ENCODE results near the gene PTGER3. TPM values are rescaled to one million over a fixed set of nuclear protein-coding genes. Genes with fewer than 3 reads are reported as not detected.
"Not testable (repeated sequence)": the region's sequence is repeated elsewhere in the genome, so short reads cannot be mapped to it uniquely, and the experiment has no call there.

PTGER3 gene
- total and polyA plus RNA-seq, 2 donors (not counting 1 experiment from before 2014, with no cell fraction given) = 0.89 to 1.5 TPM

- Histone ChIP-seq H3K36me3 (ENCODE audit: control insufficient read depth, insufficient read depth, low read length) (no peaks in the 10 kb centered on the region), H3K27ac (ENCODE audit: insufficient read depth, low read length) (no peak overlapping the region), H3K4me1 (ENCODE audit: control insufficient read depth, extremely low read depth, insufficient read depth, low read length) (no peaks in the 10 kb centered on the region), H2AFZ (ENCODE audit: low read length) (no peak overlapping the region), H3K4me2 (ENCODE audit: extremely low read depth, insufficient read depth, low read length) (no peak overlapping the region), H3K4me3 (replicated peaks in 1 of 4; ENCODE audit: control extremely low read depth in 1 of 4, insufficient read depth in 1 of 4, low read depth in 3 of 4, low read length in 4 of 4) (no peak overlapping the region), H4K20me1 (ENCODE audit: control insufficient read depth, extremely low read depth, insufficient read depth, low read length) (no peaks in the 10 kb centered on the region), H3K9me3 (ENCODE audit: control insufficient read depth, insufficient read depth, low read depth, low read length) (no peaks in the 10 kb centered on the region), H3K79me2 (ENCODE audit: control insufficient read depth, insufficient read depth, low read length) (no peaks in the 10 kb centered on the region), H3K9ac (ENCODE audit: insufficient read depth, low read length) (no peak overlapping the region), H3K27me3 (ENCODE audit: control insufficient read depth, insufficient read depth, low read length) (no peaks in the 10 kb centered on the region)
- no peak for TF ChIP-seq EZH2 (IDR thresholded peaks at IDR 0.05; ENCODE audit: low read length, missing control alignments)
- TF ChIP-seq, protein P1, sequence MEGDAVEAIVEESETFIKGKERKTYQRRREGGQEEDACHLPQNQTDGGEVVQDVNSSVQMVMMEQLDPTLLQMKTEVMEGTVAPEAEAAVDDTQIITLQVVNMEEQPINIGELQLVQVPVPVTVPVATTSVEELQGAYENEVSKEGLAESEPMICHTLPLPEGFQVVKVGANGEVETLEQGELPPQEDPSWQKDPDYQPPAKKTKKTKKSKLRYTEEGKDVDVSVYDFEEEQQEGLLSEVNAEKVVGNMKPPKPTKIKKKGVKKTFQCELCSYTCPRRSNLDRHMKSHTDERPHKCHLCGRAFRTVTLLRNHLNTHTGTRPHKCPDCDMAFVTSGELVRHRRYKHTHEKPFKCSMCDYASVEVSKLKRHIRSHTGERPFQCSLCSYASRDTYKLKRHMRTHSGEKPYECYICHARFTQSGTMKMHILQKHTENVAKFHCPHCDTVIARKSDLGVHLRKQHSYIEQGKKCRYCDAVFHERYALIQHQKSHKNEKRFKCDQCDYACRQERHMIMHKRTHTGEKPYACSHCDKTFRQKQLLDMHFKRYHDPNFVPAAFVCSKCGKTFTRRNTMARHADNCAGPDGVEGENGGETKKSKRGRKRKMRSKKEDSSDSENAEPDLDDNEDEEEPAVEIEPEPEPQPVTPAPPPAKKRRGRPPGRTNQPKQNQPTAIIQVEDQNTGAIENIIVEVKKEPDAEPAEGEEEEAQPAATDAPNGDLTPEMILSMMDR (conservative IDR thresholded peaks at IDR 0.05 in 1 of 2, IDR thresholded peaks at IDR 0.05 in 1 of 2; ENCODE audit: low read depth in 1 of 2, low read length in 2 of 2) = no peak
- no peak for DNase-seq (ENCODE audit: low read depth in 2 of 2)
Measured at GRCh38 chr1:70945676-70946075, 101.9 kb downstream of the PTGER3 start.

- no peaks in the 10 kb centered on the region for H3K79me2 ChIP-seq (ENCODE audit: control insufficient read depth, insufficient read depth, low read length)
- H3K27me3 ChIP-seq (ENCODE audit: control insufficient read depth, insufficient read depth, low read length) = no peaks in the 10 kb centered on the region
- no peaks in the 10 kb centered on the region for H3K36me3 ChIP-seq (ENCODE audit: control insufficient read depth, insufficient read depth, low read length)
- no peak for DNase-seq (ENCODE audit: low read depth in 2 of 2)
- H3K9me3 ChIP-seq (ENCODE audit: control insufficient read depth, insufficient read depth, low read depth, low read length) = no peaks in the 10 kb centered on the region
- TF ChIP-seq EZH2 (IDR thresholded peaks at IDR 0.05; ENCODE audit: low read length, missing control alignments) = no peak
- TF ChIP-seq, protein P1 (conservative IDR thresholded peaks at IDR 0.05 in 1 of 2, IDR thresholded peaks at IDR 0.05 in 1 of 2; ENCODE audit: low read depth in 1 of 2, low read length in 2 of 2) = no peak
- no peaks in the 10 kb centered on the region for H3K4me1 ChIP-seq (ENCODE audit: control insufficient read depth, extremely low read depth, insufficient read depth, low read length)
- no peak overlapping the region for H3K27ac ChIP-seq (ENCODE audit: insufficient read depth, low read length)
- no peaks in the 10 kb centered on the region for H4K20me1 ChIP-seq (ENCODE audit: control insufficient read depth, extremely low read depth, insufficient read depth, low read length)
- no peak overlapping the region for H2AFZ ChIP-seq (ENCODE audit: low read length)
- H3K4me3 ChIP-seq (replicated peaks in 1 of 4; ENCODE audit: control extremely low read depth in 1 of 4, insufficient read depth in 1 of 4, low read depth in 3 of 4, low read length in 4 of 4) = no peak overlapping the region
- H3K9ac ChIP-seq (ENCODE audit: insufficient read depth, low read length) = no peak overlapping the region
- H3K4me2 ChIP-seq (ENCODE audit: extremely low read depth, insufficient read depth, low read length) = no peak overlapping the region
Measured at GRCh38 chr1:70945251-70945650, 102.4 kb downstream of the PTGER3 start.

GRCh38 chr1:70941563-70941962, 106.1 kb downstream of the PTGER3 start:
- Histone ChIP-seq H3K9me3 (ENCODE audit: control insufficient read depth, insufficient read depth, low read depth, low read length) (no peaks in the 10 kb centered on the region), H4K20me1 (ENCODE audit: control insufficient read depth, extremely low read depth, insufficient read depth, low read length) (no peaks in the 10 kb centered on the region), H3K79me2 (ENCODE audit: control insufficient read depth, insufficient read depth, low read length) (no peaks in the 10 kb centered on the region), H3K36me3 (ENCODE audit: control insufficient read depth, insufficient read depth, low read length) (no peaks in the 10 kb centered on the region), H2AFZ (ENCODE audit: low read length) (no peak overlapping the region), H3K4me2 (ENCODE audit: extremely low read depth, insufficient read depth, low read length) (no peak overlapping the region), H3K27ac (ENCODE audit: insufficient read depth, low read length) (no peak overlapping the region), H3K27me3 (ENCODE audit: control insufficient read depth, insufficient read depth, low read length) (no peaks in the 10 kb centered on the region), H3K4me3 (replicated peaks in 1 of 4; ENCODE audit: control extremely low read depth in 1 of 4, insufficient read depth in 1 of 4, low read depth in 3 of 4, low read length in 4 of 4) (no peak overlapping the region), H3K9ac (ENCODE audit: insufficient read depth, low read length) (no peak overlapping the region), H3K4me1 (ENCODE audit: control insufficient read depth, extremely low read depth, insufficient read depth, low read length) (no peaks in the 10 kb centered on the region)
- DNase-seq (ENCODE audit: low read depth in 2 of 2) = no peak
- TF ChIP-seq, protein P1 (conservative IDR thresholded peaks at IDR 0.05 in 1 of 2, IDR thresholded peaks at IDR 0.05 in 1 of 2; ENCODE audit: low read depth in 1 of 2, low read length in 2 of 2) = no peak
- TF ChIP-seq EZH2 (IDR thresholded peaks at IDR 0.05; ENCODE audit: low read length, missing control alignments) = no peak

GRCh38 chr1:70940398-70940797, 107.2 kb downstream of the PTGER3 start:
- H3K79me2 ChIP-seq (ENCODE audit: control insufficient read depth, insufficient read depth, low read length); H2AFZ ChIP-seq (ENCODE audit: low read length); DNase-seq (ENCODE audit: low read depth in 2 of 2); H3K9me3 ChIP-seq (ENCODE audit: control insufficient read depth, insufficient read depth, low read depth, low read length); H3K27ac ChIP-seq (ENCODE audit: insufficient read depth, low read length); H3K9ac ChIP-seq (ENCODE audit: insufficient read depth, low read length); H3K4me1 ChIP-seq (ENCODE audit: control insufficient read depth, extremely low read depth, insufficient read depth, low read length); H3K36me3 ChIP-seq (ENCODE audit: control insufficient read depth, insufficient read depth, low read length); H3K4me2 ChIP-seq (ENCODE audit: extremely low read depth, insufficient read depth, low read length); H4K20me1 ChIP-seq (ENCODE audit: control insufficient read depth, extremely low read depth, insufficient read depth, low read length); H3K4me3 ChIP-seq (replicated peaks in 1 of 4; ENCODE audit: control extremely low read depth in 1 of 4, insufficient read depth in 1 of 4, low read depth in 3 of 4, low read length in 4 of 4); H3K27me3 ChIP-seq (ENCODE audit: control insufficient read depth, insufficient read depth, low read length): not testable (repeated sequence)
